Left ventricle myocardium inferior (tissue), 1 donor: ENCODE data around the gene HLA-DQB1. TPM values are rescaled to one million over a fixed set of nuclear protein-coding genes. Genes with fewer than 3 reads are reported as not detected.

Source experiments
- DNase-seq: peaks from one replicate; pipeline ENCODE4 v3.0.0-alpha.2; 2020
- H3K27ac ChIP-seq: fragments of 200-600 bp; replicated peaks from 2 replicates; pipeline ENCODE4 v1.8.0; 2021
- H3K27me3 ChIP-seq: fragments of 200-600 bp; 2 replicates; pipeline ENCODE4 v1.8.0; 2021; ENCODE audit warnings: low read depth
- H3K36me3 ChIP-seq: fragments of 200-600 bp; 2 replicates; pipeline ENCODE4 v1.8.0; 2021
- H3K4me1 ChIP-seq: fragments of 200-600 bp; 2 replicates; pipeline ENCODE4 v1.8.0; 2021
- H3K4me3 ChIP-seq: fragments of 200-600 bp; 2 replicates; pipeline ENCODE4 v1.8.0; 2021; ENCODE audit warnings: mild to moderate bottlenecking, moderate library complexity
- H3K9me3 ChIP-seq: fragments of 200-600 bp; replicated peaks from 2 replicates; pipeline ENCODE4 v1.8.0; 2021
- CTCF ChIP-seq: fragments of 200-600 bp; IDR thresholded peaks from 2 replicates; pipeline ENCODE4 v1.8.0; 2021; ENCODE audit warnings: antibody characterized with exemption, mild to moderate bottlenecking, borderline replicate concordance
- intact Hi-C: fragments of 100-400 bp; cut with micrococcal nuclease; formaldehyde crosslinking; loops from one replicate; pipeline ENCODE4 v1.11.0; 2022
- total RNA-seq: library from RNA; stranded (reverse); fragmentation: NEBNext Ultra II Directional; extraction: Animal tissue kit (Norgen Biotek cat#: 25700); gene quantifications from one replicate; pipeline ENCODE4 v1.2.1, GENCODE V29; 2021
- donor health status: DM: no; HTN: yes; CAD: no; lungs with severe emphysema.

Gene HLA-DQB1
- total RNA-seq, 1 donor from 2014 or later: 2.0 TPM

DNA sequence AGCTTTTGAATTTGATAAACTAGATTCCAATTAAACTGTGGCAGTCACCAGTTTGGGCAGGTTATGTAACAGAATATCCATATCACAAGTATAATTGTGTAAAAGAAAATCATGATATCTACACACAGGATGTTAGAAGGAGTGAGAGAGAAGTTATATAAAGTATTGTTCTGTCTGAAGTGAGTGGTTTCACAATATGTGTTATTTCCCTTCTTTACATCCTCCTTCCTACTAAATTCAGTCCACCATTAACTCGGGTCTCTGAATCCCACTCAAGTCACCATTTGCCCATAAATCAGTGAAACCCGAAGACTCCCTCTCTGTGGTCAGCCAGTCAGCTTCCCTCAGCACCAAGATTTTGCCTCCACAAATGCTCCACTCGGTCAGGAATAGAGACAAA, 796 bp downstream of the HLA-DQB1 start:
- no peaks in the 10 kb centered on the region for H3K27me3 ChIP-seq
- H3K27ac ChIP-seq: no peak overlapping the region
- H3K9me3 ChIP-seq: no peaks in the 10 kb centered on the region
- no peak for DNase-seq
- TF ChIP-seq CTCF: no peak
- intact Hi-C loops: no loop called here
- H3K4me3 ChIP-seq: no peak overlapping the region
- no peaks in the 10 kb centered on the region for H3K4me1 ChIP-seq
- no peaks in the 10 kb centered on the region for H3K36me3 ChIP-seq

DNA sequence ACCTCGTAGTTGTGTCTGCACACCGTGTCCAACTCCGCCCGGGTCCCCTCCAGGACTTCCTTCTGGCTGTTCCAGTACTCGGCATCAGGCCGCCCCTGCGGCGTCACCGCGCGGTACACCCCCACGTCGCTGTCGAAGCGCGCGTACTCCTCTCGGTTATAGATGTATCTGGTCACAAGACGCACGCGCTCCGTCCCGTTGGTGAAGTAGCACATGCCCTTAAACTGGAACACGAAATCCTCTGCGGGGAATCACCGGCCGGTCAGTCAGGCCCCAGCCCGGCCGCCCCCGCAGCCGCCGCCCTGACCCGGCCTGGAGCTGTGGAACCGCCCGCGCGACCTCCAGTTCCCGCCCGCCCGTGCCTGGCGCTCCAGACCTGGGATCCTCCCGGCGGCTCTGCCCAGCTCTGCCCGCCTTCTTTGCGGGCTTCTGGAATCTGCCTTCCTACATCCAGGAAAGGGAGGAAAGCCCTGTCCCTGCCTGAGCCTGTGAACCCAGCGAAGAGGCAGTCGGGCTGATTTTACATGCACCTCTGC, 1.6 kb downstream of the HLA-DQB1 start:
- intact Hi-C loops: no loop called here
- Histone ChIP-seq H3K9me3 (no peaks in the 10 kb centered on the region), H3K36me3 (no peaks in the 10 kb centered on the region), H3K4me1 (no peaks in the 10 kb centered on the region), H3K27ac (peak overlapping the region; percentile 33), H3K4me3 (peak overlapping the region; percentile 32), H3K27me3 (no peaks in the 10 kb centered on the region)
- TF ChIP-seq CTCF: no peak
- DNase-seq: peak; percentile 30

DNA sequence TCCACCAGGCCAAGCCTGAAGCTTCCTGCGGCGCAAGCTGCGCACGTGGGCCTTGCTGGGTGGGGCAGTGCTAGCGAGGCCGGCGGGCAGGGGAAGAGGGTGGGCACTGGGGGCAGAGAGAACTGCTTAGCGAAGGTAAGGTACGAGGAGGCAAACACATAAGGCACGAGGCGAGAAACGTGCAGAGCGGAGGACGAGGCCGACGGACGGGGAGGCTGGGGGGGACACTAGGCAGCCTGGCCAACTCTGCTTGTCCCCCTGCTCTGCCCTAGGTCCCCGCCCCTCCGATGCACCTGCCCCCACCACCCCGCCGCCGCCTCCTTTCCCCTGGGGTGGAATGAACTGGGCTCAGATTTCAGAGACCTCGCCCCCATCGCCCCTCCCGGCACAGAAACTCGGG, 2.1 kb downstream of the HLA-DQB1 start:
- no peak for DNase-seq
- Histone ChIP-seq H3K36me3 (no peaks in the 10 kb centered on the region), H3K4me1 (no peaks in the 10 kb centered on the region), H3K27ac (no peak overlapping the region), H3K4me3 (no peak overlapping the region), H3K9me3 (no peaks in the 10 kb centered on the region), H3K27me3 (no peaks in the 10 kb centered on the region)
- intact Hi-C loops: no loop called here
- TF ChIP-seq CTCF: no peak

- H3K27me3 ChIP-seq: no peaks in the 10 kb centered on the region
- no peaks in the 10 kb centered on the region for H3K4me1 ChIP-seq
- intact Hi-C loops: no loop called here
- TF ChIP-seq CTCF: no peak
- H3K9me3 ChIP-seq: no peaks in the 10 kb centered on the region
- H3K27ac ChIP-seq: no peak overlapping the region
- DNase-seq: no peak
- no peaks in the 10 kb centered on the region for H3K36me3 ChIP-seq
- H3K4me3 ChIP-seq: no peak overlapping the region
These were observed 3.6 kb downstream of the HLA-DQB1 start for GRCh38 chr6:32662836-32663235.

GRCh38 chr6:32662099-32662498, 4.4 kb downstream of the HLA-DQB1 start:
- Histone ChIP-seq H3K27ac (no peak overlapping the region), H3K4me3 (no peak overlapping the region), H3K4me1 (no peaks in the 10 kb centered on the region), H3K9me3 (no peaks in the 10 kb centered on the region), H3K27me3 (no peaks in the 10 kb centered on the region), H3K36me3 (no peaks in the 10 kb centered on the region)
- DNase-seq: no peak
- no peak for TF ChIP-seq CTCF
- intact Hi-C loops: no loop called here
